Esophagus squamous epithelium (tissue), 5 donors: ENCODE results near the gene TMEM59L. TPM values are rescaled to one million over a fixed set of nuclear protein-coding genes. Genes with fewer than 3 reads are reported as not detected.
"Not testable (repeated sequence)": the region's sequence is repeated elsewhere in the genome, so short reads cannot be mapped to it uniquely, and the experiment has no call there.

Source experiments
- DNase-seq: peaks from one replicate; lab custom pipeline; 2025; lab: John Stamatoyannopoulos, UW
- H3K27ac ChIP-seq, 4 donors: fragments of 200-600 bp; sonication (generic); one replicate each; pipeline ENCODE4 v1.5.1; 2016 to 2019; ENCODE audit warnings: mild to moderate bottlenecking in 1 of 4
- H3K27me3 ChIP-seq, 4 donors: fragments of 200-600 bp; sonication (generic); 1 replicate in 3 of 4; 2 replicates in 1 of 4; pipeline versions ENCODE4 v1.5.1 to v1.6.0; 2017 to 2021; ENCODE audit warnings: antibody characterized with exemption in 1 of 4
- H3K36me3 ChIP-seq, 3 donors: fragments of 200-600 bp; sonication (generic); one replicate each; pipeline ENCODE4 v1.5.1; 2016 to 2019
- H3K4me1 ChIP-seq, 3 donors: fragments of 200-600 bp; sonication (generic); one replicate each; pipeline ENCODE4 v1.5.1; 2017 to 2019
- H3K4me3 ChIP-seq, 4 donors: fragments of 200-600 bp; sonication (generic); 1 replicate in 3 of 4; 2 replicates in 1 of 4; pipeline ENCODE4 v1.5.1; 2016 to 2019; ENCODE audit warnings: mild to moderate bottlenecking in 2 of 4, moderate library complexity in 1 of 4
- H3K9me3 ChIP-seq, 3 donors: fragments of 200-600 bp; sonication (generic); one replicate each; pipeline ENCODE4 v1.5.1; 2016 to 2019
- CTCF ChIP-seq, 6 experiments: fragments of 450-650 bp in 4 of 6; fragments of 200-600 bp in 2 of 6; sonication (generic) in 2 of 6; IDR thresholded peaks; one replicate each; pipeline ENCODE4 v1.5.1; 2016 to 2019; ENCODE audit warnings: antibody characterized with exemption in 6 of 6, mild to moderate bottlenecking in 4 of 6, moderate library complexity in 4 of 6
- POLR2A ChIP-seq, 4 donors: fragments of 450-650 bp; IDR thresholded peaks; one replicate each; pipeline ENCODE4 v1.6.1; 2017; ENCODE audit warnings: antibody characterized with exemption in 4 of 4, mild to moderate bottlenecking in 4 of 4, moderate library complexity in 3 of 4
- WGBS, 2 donors: methylation state at CpG; one replicate each; pipeline ENCODE4 v1.1.5; 2018; 5-methylcytosine and 5-hydroxymethylcytosine counted together
- intact Hi-C: fragments of 100-400 bp; cut with DNase I; formaldehyde crosslinking; loops from one replicate; pipeline ENCODE4 v1.15.0; 2022
- total RNA-seq, 4 donors: library from RNA; depleted of rRNA; stranded (reverse); fragments of >200 nt; gene quantifications; one replicate each; pipeline ENCODE4 v1.1.0, GENCODE V29; 2016
- donor health status: DM: yes; HTN: yes; CAD: no.

Gene TMEM59L
- total RNA-seq, 4 donors from 2014 or later: 0.18 to 2.7 TPM; not detected in 2

GRCh38 chr19:18597809-18598660 lies 14.6 kb upstream of the TMEM59L start:
- H3K9me3 ChIP-seq: no peaks in the 10 kb centered on the region
- H3K36me3 ChIP-seq: no peaks in the 10 kb centered on the region
- no peak for DNase-seq
- intact Hi-C loops: loop anchor here (10.0 kb wide), 1 partner anchor 77 kb away; no protein-coding TSS in a partner anchor
- H3K27me3 ChIP-seq: peaks cover 0 to 75% (median 0%) of the 10 kb centered on the region in 4 donors
- WGBS, 2 donors: 68 to 74% methylated on average over 9 to 12 of the region's 25 CpGs
- peaks cover 12 to 20% (median 19%) of the 10 kb centered on the region in 3 donors for H3K4me1 ChIP-seq
- TF ChIP-seq POLR2A (IDR thresholded peaks at IDR 0.05) (no peak), CTCF (IDR thresholded peaks at IDR 0.05) (no peak)
- H3K27ac ChIP-seq: no peak overlapping the region
- H3K4me3 ChIP-seq: no peak overlapping the region

- WGBS, 2 donors: 92% methylated on average over 5 of the region's 20 CpGs; no CpG with 5 or more reads in 1 of the 2 donors
- Histone ChIP-seq H3K27ac (no peak overlapping the region), H3K4me1 (peaks cover 8 to 23% (median 15%) of the 10 kb centered on the region in 3 donors), H3K9me3 (no peaks in the 10 kb centered on the region), H3K27me3 (peaks cover 0 to 88% (median 0%) of the 10 kb centered on the region in 4 donors), H3K4me3 (no peak overlapping the region), H3K36me3 (no peaks in the 10 kb centered on the region)
- DNase-seq: no peak
- TF ChIP-seq POLR2A (IDR thresholded peaks at IDR 0.05): no peak
- no peak for TF ChIP-seq CTCF (IDR thresholded peaks at IDR 0.05)
- intact Hi-C loops: loop anchor here (10.0 kb wide), 1 partner anchor 75 kb away; no protein-coding TSS in a partner anchor
Measured at GRCh38 chr19:18599485-18599884, 13.2 kb upstream of the TMEM59L start.

GRCh38 chr19:18600692-18601397 lies 11.8 kb upstream of the TMEM59L start:
- H3K36me3 ChIP-seq, H3K27ac ChIP-seq, intact Hi-C loops, DNase-seq, H3K4me3 ChIP-seq, H3K9me3 ChIP-seq: not testable (repeated sequence)
- Histone ChIP-seq H3K4me1 (peaks cover 4 to 25% (median 5%) of the 10 kb centered on the region in 3 donors), H3K27me3 (peaks cover 0 to 88% (median under 1%) of the 10 kb centered on the region in 4 donors)
- 88 to 90% methylated on average over 15 of the region's 15 CpGs for WGBS, 2 donors

GRCh38 chr19:18601875-18602274 lies 10.8 kb upstream of the TMEM59L start:
- WGBS, 2 donors: 72 to 79% methylated on average over 4 of the region's 4 CpGs
- DNase-seq: no peak

More at GRCh38 chr19:18601875-18602274, 10.8 kb upstream of the TMEM59L start:
- no peaks in the 10 kb centered on the region for H3K36me3 ChIP-seq
- H3K27ac ChIP-seq: no peak overlapping the region
- peaks cover 0 to 90% (median 2%) of the 10 kb centered on the region in 4 donors for H3K27me3 ChIP-seq
- no peaks in the 10 kb centered on the region for H3K9me3 ChIP-seq
- no peak overlapping the region for H3K4me3 ChIP-seq
- TF ChIP-seq CTCF (IDR thresholded peaks at IDR 0.05) (no peak), POLR2A (IDR thresholded peaks at IDR 0.05) (no peak)
- peaks cover 5 to 32% (median 10%) of the 10 kb centered on the region in 3 donors for H3K4me1 ChIP-seq
- intact Hi-C loops: no loop called here
